Brain microvascular endothelial cell (primary cell): Measurements from ENCODE around the gene MAST2.
"Not testable (repeated sequence)": the region's sequence is repeated elsewhere in the genome, so short reads cannot be mapped to it uniquely, and the experiment has no call there.

Source experiments
- DNase-seq: peaks from one replicate; pipeline ENCODE4 v3.0.0-alpha.2; 2020
- H3K27ac ChIP-seq: fragments of 250-450 bp; sonication (Bioruptor Pico); 2 replicates; pipeline ENCODE4 v1.5.1; 2020; ENCODE audit warnings: mild to moderate bottlenecking, moderate library complexity
- H3K27me3 ChIP-seq: fragments of 250-450 bp; sonication (Bioruptor Pico); replicated peaks from 2 replicates; pipeline ENCODE4 v1.5.1; 2020; ENCODE audit warnings: mild to moderate bottlenecking
- H3K36me3 ChIP-seq: fragments of 250-450 bp; sonication (Bioruptor Pico); replicated peaks from 2 replicates; pipeline ENCODE4 v1.5.1; 2020; ENCODE audit warnings: mild to moderate bottlenecking
- H3K4me3 ChIP-seq: 2 replicates; pipeline ENCODE4 v1.5.1; 2011; ENCODE audit warnings: low read depth, mild to moderate bottlenecking, control low read depth, low read length, moderate library complexity
- in situ Hi-C: cut with HindIII; loops from 2 replicates; pipeline ENCODE4 v1.10.0; 2017; ENCODE audit warnings: low sequenced_read_pairs, low pct_ligation_motif_present
- TF ChIP-seq, protein P1 (sequence below): IDR thresholded peaks from 2 replicates; pipeline ENCODE4 v1.5.1; 2011; ENCODE audit warnings: low read depth, mild to moderate bottlenecking, moderate library complexity, low read length, control low read depth, inconsistent platforms; ENCODE audit errors: missing control alignments

The MAST2 gene

DNA sequence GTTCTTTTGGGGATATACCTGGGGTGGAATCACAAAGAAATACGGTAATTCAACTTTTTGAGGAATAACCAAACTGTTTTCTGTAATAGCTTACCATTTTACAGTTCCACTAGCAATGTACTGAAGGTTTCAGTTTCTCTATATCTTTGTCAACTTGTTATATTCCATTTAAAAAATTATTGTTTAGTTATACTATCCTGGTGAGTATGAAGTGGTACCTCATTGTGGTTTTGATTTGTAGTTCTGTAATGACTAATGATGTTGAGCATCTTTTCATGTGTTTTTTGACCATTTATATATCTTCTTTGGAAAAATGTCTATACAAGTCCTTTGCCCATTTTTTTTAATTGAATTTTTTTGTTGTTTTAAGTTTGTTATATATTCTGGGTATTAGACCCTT lies 39.4 kb downstream of the MAST2 start:
- no peak overlapping the region for H3K4me3 ChIP-seq
- TF ChIP-seq, protein P1, sequence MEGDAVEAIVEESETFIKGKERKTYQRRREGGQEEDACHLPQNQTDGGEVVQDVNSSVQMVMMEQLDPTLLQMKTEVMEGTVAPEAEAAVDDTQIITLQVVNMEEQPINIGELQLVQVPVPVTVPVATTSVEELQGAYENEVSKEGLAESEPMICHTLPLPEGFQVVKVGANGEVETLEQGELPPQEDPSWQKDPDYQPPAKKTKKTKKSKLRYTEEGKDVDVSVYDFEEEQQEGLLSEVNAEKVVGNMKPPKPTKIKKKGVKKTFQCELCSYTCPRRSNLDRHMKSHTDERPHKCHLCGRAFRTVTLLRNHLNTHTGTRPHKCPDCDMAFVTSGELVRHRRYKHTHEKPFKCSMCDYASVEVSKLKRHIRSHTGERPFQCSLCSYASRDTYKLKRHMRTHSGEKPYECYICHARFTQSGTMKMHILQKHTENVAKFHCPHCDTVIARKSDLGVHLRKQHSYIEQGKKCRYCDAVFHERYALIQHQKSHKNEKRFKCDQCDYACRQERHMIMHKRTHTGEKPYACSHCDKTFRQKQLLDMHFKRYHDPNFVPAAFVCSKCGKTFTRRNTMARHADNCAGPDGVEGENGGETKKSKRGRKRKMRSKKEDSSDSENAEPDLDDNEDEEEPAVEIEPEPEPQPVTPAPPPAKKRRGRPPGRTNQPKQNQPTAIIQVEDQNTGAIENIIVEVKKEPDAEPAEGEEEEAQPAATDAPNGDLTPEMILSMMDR: no peak
- no peaks in the 10 kb centered on the region for H3K27me3 ChIP-seq
- H3K36me3 ChIP-seq: no peaks in the 10 kb centered on the region
- DNase-seq: no peak
- in situ Hi-C loops: no loop called here
- no peak overlapping the region for H3K27ac ChIP-seq

DNA sequence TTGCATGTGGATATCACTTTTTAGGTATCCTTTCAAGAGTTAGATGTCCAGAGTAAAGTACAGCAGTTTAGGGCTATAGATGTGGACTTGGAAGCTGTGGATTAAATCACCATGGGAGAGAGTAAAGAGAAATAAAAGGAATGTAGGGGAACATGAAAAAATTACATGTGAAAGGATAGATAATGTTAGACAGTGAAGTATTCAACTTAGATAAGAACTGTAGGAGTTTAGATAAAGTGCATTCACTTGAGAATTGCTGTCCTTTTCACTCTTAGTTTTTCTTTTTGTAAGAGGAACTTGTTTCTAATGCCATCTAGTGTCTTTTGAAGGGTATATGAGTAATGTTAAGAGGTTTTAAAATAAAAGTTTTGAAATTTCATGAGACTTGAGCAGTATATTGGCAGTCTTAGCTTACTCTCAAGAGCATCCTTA lies 40.1 kb downstream of the MAST2 start:
- DNase-seq: no peak
- TF ChIP-seq, protein P1: no peak
- peak overlapping the region; percentile 43 for H3K27ac ChIP-seq
- no peaks in the 10 kb centered on the region for H3K36me3 ChIP-seq
- H3K27me3 ChIP-seq: no peaks in the 10 kb centered on the region
- no peak overlapping the region for H3K4me3 ChIP-seq
- in situ Hi-C loops: no loop called here

DNA sequence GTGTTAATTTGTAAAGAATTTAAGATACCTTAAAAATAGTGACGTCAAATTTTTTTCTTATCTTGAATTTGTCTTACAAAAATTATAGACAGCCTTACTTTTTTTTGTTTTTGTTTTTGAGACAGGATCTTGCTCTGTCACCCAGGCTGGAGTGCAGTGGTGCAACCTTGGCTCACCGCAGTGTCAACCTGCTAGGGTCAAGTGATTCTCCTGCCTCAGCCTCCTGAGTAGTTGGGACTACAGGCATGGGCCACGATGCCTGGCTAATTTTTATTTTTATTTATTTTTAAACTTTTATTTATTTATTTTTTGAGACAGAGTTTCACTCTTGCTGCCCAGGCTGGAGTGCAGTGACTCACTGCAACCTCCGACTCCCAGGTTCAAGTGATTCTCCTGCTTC lies 40.6 kb downstream of the MAST2 start:
- DNase-seq, in situ Hi-C loops, H3K4me3 ChIP-seq, H3K27me3 ChIP-seq, H3K36me3 ChIP-seq, H3K27ac ChIP-seq: not testable (repeated sequence)

GRCh38 chr1:45846931-45847330 lies 43.5 kb downstream of the MAST2 start:
- H3K4me3 ChIP-seq: no peak overlapping the region
- no peaks in the 10 kb centered on the region for H3K36me3 ChIP-seq
- no peaks in the 10 kb centered on the region for H3K27me3 ChIP-seq
- in situ Hi-C loops: no loop called here
- H3K27ac ChIP-seq: no peak overlapping the region
- TF ChIP-seq, protein P1: no peak
- DNase-seq: peak; percentile 39

DNA sequence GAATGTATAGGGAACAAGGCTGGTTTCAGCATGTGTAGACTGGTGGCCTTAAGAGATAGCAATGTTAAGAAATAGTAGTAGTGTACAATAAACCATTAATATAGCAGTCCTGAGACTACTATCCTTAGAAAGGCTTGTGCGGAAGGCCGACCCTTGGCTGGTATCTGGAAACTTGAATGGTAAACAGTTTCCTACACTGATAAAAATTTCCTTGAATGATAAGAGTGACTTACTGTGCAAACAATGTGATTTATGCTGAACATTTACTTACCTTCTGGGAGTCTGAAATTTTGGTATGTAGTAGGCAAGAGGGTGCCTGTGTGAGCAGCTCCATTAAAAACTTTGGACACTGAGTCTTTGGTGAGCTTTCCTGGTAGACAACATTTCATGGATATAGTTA lies 44.7 kb downstream of the MAST2 start:
- Histone ChIP-seq H3K27ac (no peak overlapping the region), H3K36me3 (no peaks in the 10 kb centered on the region), H3K4me3 (no peak overlapping the region), H3K27me3 (no peaks in the 10 kb centered on the region)
- DNase-seq: no peak
- TF ChIP-seq, protein P1: no peak
- in situ Hi-C loops: no loop called here

DNA sequence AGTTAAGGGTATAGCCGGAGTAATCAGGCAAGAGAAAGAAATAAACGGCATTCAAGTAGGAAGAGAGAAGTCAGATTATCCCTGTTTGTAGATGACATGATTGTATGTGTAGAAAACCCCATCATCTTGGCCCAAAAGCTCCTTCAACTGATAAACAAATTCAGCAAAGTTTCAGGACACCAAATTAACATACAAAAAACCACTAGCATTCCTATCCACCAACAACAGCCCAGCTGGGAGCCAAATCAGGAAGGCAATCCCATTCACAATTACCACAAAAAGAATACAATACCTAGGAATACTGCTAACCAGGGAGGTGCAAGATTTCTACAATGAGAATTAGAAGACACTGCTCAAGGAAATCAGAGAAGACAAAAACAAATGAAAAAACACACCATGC lies 45.3 kb downstream of the MAST2 start:
- Histone ChIP-seq H3K4me3 (no peak overlapping the region), H3K27me3 (no peaks in the 10 kb centered on the region), H3K27ac (no peak overlapping the region), H3K36me3 (no peaks in the 10 kb centered on the region)
- TF ChIP-seq, protein P1: no peak
- in situ Hi-C loops: no loop called here
- DNase-seq: no peak
